HG02763 (cell line): ENCODE data around the gene CGA.

Experiments used
- ATAC-seq: cut with Tn5 transposase; IDR thresholded peaks from one replicate; pipeline ENCODE4 v1.9.1; 2021; ENCODE audit warnings: mild to moderate bottlenecking, moderate library complexity; ENCODE audit not compliant: unreplicated experiment

The CGA gene

DNA sequence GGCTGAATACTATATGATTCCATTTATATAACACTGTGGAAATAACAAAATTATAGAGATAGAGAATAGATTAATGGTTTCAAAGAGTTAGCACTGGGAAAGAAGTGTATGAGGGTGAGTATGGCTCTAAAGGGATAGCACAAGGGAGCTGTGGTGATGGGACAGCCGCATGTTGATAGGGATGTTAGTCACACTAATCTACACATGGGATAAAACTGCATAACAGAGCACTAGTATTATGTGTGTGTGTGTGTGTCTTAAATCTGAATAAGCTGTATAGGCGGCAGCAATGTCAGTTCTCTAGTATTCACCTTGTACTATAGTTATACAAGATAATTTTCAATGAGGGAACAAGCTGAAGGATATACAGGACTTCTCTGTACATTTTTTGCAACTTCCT is 5.8 kb downstream of the CGA start:
- ATAC-seq: no peak

DNA sequence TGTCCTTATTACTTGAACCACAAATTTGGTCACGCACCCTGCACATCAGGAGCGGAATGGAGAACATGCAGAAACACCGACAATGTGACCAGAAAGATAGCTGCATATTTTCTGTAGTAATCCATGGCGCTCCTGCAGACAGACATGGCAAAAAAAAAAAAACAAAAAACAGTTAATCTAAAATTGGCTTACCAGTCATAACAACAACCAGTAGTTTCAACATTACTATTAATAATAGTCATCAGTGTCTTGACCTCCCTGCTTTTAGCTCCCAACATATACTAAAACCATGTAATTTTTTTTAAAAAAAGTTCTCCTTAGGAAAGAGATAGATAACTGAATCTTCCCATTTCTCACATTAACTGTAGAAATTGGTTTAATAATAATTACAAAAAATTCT is 6.8 kb downstream of the CGA start:
- no peak for ATAC-seq

DNA sequence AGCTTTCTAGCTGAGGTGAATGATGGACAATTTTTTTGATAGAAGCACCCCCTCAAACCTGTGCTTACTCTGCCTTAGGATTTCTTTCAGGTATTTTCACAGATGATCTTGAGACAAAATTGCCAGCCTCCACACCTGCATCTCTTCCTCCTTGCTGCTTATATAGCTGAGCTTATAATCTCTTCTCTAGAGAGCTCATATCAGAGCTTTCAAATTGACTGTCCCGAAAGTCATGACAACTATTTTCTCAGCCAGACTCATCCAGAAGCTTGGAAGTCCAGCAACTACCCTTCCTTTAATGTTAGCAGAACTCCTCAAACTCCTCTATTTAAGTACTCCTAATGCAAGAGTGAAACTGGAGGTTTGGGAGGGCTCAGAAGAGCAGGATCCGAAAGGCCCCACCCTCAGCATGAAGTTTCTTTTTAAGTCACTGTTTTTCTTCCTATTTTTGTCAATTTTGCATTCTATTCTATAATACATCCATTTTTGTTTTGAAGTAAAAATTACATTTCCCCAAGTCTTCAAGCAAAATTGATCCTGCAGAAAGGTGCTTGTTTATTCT is 12.7 kb downstream of the CGA start:
- ATAC-seq: no peak

DNA sequence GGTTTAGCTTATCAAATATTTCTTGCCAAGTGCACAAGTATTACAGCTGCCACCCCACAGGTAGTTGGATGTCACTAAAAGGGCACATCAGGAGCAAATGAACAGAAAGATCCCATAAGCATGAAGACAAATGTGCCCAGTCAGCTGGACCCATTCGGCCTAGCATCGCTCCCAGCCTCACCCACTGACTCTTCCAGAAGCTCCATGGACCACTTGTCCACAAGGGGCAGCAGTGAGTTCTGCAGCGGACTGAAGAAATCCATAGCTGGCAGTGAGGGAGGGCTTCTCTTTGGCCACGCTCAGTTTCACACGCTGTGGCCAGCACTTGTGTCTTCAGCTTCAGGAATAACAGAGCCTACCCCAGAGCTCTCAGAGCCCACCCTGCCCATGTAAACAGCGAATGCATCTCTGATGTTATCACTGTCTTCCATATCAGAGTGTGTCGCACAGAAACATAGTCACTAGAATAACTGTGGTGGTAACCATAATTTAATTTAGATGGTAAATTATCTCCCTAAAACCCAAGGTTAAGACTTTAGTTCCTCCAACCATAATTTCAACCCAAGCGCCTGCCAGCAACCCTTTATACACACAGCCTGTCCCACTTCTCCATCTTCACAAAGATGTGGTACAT is 15.8 kb downstream of the CGA start:
- peak; percentile 69 for ATAC-seq

DNA sequence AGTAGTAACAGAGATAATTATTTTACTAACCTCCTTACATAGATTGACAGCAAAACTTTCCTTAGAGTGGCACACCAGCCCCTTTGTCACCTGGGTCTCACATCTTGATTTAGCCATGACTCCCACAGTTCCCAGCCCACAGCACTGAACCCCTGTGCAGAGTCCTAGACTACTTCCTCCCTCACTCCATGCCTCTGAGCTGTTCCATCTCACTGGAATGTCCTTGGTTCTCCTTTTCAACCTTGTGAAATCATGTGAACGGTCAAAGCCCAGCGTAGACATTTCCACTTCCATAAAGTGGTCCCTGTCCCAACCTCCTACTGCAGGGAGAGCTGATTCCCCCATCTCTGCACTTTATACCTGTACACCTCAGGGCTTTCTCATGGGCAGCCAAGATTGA is 19.7 kb downstream of the CGA start:
- no peak for ATAC-seq

DNA sequence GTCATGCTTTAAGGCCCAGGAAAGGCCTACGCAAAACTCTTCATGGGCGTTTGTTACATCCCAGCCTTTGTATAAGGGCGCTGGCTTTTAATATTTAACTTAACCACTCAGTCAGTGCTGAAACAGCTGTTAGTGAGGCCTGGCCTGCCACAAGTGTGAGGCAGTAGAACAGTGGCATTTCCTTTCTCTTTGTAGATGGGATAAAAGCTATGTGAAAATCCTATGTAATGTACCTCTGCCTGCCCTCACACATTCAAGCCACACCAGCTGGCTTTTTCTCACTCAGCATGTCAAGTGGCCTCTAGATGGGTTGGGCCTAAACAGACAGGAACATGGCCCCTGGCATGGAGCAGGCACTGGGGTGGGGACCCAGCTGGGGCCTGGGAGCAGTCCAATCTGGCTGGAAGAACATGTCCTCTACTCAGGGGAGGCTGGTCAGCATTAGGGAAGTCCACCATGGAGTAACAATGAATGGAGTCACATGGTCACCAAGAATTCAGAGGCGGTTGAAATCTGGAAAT is 20.7 kb downstream of the CGA start:
- no peak for ATAC-seq

DNA sequence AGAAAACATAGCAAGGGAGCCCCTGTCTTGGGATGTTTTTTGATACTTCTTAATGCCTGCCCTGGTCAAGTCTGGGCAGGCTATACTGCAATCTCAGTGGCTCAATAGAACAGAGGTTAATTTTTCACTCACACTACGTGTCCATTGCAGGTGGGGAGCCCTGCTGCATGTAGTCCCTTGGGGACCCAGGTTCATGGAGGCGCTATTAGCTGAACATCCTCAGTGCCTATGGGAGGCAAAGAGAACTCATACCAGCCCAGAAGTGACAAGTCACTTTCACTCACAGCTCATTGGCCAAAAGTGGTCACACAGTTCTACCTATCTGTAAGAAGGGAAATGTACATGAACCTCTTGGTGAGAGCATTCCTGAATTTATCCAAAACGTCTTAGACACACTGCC is 23.2 kb downstream of the CGA start:
- no peak for ATAC-seq

DNA sequence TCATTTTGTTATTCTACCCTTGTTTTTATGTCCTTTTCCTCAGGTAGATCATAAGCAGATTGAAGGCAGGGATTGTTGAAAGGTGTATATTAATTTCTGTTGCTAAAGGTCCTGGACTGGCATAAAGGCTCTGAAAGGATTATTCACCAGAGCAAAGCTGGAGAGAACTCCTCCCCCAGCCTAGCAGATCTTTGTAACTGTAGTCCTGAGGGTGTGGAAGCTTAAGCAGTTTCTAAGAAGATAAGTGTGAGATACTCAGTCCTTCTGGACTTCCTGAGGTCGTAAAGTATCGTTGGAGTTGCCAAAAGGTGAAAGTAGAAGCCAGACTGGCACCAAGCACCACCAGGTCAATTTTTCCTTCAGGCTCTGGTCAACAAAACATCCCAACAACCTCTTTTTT is 24.2 kb downstream of the CGA start:
- ATAC-seq: no peak

DNA sequence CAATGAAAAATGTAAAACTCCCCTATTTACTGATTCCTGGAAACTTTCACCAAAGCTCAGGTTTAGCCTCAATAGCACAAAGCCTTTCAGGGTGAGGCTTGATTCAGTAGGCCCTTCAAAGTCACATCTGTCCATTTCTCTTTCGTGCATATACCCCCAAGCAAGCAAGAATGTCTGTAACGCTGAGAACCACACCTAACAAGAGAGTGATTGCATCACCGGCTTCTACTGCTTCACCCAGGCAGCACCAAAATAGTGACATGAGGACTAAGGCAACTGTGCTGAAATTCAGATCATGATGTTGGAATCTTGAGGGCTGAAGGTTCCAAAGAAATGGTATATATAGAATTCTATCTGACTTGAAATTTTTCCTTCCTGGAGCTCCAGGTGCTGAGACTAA is 26.1 kb downstream of the CGA start:
- no peak for ATAC-seq

DNA sequence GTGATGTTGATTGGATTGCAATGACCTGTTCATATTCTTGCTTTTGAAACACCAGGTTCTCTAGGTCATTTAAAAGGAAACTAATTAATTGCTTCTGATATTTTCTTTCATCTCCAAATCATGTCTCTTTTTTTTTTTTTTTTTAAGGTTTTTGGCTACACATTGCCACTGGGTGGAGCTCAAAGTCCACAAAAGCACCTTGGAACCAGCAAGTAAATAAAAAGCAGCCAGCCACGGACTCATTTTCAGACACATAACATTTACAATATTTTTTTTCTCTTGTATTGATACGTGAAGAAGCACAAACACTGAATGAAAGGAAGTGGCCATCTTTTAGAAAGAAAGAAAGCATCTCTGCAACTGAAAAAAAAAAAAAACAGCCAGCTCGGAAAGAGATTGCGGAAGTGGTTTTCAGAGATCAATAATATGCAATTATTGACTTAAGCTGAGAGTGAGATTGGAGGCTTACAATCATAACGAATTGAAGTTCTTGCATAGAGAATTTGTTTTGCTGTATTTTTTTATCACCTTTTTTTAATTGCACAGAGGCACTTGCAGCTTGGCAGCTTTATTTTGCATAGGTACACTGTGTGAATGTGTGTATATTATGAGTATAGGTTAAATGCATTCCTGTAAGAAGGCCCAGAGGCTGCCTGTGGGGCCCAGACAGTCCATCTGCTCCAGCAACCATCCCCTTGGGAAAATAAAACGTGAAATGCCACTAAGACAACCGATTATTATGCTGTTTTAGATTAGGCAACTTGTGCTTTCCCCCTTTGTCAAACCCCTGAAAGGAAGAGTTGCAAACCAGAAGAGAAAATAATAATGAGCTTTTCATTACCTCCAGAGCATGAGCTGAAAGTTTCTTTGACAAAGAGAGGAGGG is 28.2 kb downstream of the CGA start:
- ATAC-seq: no peak

DNA sequence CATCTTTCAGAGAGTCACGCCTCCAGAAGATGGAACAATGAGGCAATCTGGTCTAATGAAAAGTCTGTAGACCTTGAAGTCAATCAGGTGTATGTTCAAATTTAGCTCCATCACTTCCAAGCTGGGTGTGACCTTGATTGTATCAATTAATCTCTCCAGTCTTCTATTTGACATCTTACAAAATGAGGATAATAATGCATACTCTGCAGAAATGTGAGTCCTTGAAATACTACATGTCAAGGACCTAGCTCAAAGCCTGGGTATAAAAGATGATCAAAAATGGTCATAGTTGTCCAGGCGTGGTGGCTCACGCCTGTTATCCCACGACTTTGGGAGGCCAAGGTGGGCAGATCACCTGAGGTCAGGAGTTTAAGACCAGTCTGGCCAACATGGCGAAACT is 29.8 kb downstream of the CGA start:
- no peak for ATAC-seq

DNA sequence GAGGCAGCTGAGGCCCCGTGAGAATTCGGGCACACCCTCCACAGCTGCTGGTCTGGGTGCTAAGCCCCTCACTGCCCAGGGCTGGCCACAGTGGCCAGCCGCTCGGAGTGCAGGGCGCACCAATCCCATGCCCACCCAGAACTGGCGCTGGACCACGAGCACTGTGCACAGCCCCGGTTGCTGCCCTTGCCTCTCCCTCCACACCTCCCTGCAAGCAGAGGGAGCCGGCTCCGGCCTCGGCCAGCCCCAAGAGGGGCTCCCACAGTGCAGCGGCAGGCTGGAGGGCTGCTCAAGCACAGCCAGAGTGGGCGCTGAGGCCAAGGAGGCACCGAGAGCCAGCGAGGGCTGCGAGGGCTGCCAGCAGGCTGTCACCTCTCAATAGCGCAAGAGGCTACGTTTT is 35.0 kb downstream of the CGA start:
- ATAC-seq: no peak

DNA sequence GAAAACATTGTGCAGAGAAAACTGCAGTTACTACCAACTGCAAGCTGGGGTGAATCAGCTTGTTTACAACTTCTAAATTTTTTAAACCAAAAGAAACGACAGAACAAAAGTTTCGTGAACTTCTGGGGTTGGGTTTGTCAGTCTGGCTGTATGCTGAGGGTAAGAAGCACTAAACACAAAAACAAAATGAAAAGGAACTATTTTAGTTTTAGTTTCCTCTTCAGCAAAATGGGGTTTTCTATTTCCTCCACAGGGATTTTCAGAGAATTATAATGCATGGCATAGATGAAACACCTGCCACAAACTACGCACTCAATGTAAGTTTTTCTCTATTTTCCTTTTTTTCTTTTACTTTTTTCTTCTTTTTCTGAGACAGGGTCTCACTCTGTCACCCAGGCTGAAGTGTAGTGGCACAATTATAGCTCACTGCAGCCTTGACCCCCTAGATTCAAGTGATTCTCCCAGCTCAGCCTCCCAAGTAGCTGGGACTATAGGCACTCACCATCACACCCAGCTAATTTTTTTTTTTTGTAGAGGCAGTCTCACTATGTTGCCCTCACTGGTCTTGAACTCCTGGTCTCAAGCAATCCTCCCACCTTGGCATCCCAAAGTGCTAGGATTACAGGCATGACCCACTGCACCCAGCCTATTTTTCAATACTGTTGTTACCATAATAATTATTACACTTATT is 40.6 kb downstream of the CGA start:
- ATAC-seq: no peak

DNA sequence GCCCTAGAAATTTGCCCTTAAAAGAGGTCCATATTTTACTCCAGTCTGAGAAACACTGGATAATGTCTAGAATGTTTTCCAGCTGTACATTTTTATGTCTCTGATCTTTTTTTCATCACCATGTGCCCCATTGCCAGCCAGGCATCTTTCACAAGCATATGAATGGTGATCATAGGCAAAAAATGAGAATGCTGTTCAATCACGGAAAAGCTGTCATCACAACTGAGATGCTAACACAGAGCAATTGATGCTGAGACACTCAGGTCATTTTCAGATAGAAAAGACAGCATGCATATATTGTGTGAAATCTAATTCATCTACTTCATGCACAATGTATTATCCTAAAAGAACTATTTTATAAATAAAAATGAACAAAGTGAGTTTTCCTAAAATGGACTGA is 41.6 kb downstream of the CGA start:
- ATAC-seq: no peak

DNA sequence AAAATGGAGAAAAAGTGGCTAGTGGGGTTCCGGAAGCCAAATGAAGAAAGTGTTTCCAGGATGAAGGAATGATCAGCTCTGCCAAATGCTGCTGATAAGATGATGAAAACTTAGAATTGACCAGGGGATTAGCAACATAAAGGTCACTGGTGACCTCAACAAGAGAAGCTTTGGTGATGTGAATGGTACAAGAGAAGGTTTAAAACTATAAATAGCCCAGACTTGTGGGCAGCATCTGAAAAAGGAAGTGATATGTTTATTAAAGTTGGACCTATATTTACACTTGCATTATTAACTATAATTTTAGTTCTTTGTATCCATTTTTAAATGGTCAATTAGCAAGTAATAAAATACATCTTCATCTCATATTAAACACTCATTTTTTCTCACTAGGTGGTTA is 45.1 kb downstream of the CGA start:
- no peak for ATAC-seq

DNA sequence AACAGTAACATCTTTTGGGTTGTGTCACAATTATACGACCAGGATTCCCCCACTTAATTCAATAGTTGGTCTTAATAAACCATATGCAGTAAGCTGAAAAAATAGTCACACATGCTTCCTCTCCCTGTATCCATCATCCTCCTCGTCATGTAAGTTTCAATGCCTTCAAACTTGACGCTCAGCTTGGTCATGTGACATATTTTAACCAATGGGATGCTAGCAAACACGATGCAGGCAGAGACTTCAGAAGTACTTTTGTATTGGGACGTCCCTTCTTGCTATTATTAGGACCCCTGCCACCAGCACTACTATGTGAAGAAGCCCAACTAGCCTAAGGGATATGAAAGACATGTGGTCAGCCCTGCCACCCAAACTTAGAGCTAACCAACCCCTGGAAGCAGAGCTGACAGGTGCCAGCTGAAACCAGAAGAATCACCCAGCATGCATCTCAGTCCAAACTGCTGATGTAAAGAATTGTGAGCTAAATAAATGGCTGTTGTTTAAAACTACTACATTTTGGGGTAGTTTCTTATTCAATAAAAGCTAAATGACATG is 49.3 kb downstream of the CGA start:
- ATAC-seq: no peak

DNA sequence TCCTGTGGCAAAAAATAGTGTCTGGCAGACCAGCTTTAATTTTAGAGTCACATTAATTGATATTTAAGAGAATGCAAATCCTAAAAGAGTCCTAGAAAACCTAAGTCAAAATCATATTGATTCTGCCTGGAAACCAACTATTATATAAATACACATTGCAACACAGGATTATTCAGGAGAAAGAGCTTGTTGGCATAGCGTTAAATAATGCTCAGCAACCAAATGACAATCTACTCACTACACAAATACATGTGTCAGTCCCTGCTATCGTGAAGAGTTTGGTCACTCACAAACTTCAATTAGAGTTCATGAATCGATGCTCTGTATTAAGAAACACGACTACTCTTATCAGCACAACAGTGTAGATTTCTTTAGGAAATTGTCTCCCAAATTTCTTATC is 54.2 kb downstream of the CGA start:
- ATAC-seq: no peak
